Osteocyte (in vitro differentiated cells): ENCODE measurements around the gene PPT1. TPM values are rescaled to one million over a fixed set of nuclear protein-coding genes. Genes with fewer than 3 reads are reported as not detected.

Experiments
- DNase-seq: peaks from one replicate; pipeline ENCODE4 v3.0.0; 2021; ENCODE audit warnings: mixed read lengths; ENCODE audit not compliant: unreplicated experiment; ENCODE audit errors: extremely low spot score
- H3K27ac Mint-ChIP-seq: one replicate; pipeline ENCODE4 v1.8.0; 2021; ENCODE audit warnings: mild to moderate bottlenecking, mixed read lengths; ENCODE audit not compliant: unreplicated experiment
- H3K27me3 Mint-ChIP-seq: one replicate; pipeline ENCODE4 v1.8.0; 2021; ENCODE audit warnings: mixed read lengths; ENCODE audit not compliant: unreplicated experiment
- H3K36me3 Mint-ChIP-seq: one replicate; pipeline ENCODE4 v1.8.0; 2021; ENCODE audit warnings: mixed read lengths; ENCODE audit not compliant: unreplicated experiment
- H3K4me1 Mint-ChIP-seq: one replicate; pipeline ENCODE4 v1.8.0; 2021; ENCODE audit warnings: mixed read lengths; ENCODE audit not compliant: unreplicated experiment
- H3K4me3 Mint-ChIP-seq: one replicate; pipeline ENCODE4 v1.8.0; 2021; ENCODE audit warnings: mild to moderate bottlenecking, moderate library complexity, mixed read lengths; ENCODE audit not compliant: unreplicated experiment
- H3K9me3 Mint-ChIP-seq: one replicate; pipeline ENCODE4 v1.8.0; 2021; ENCODE audit warnings: mixed read lengths; ENCODE audit not compliant: unreplicated experiment
- total RNA-seq: library from RNA; stranded (reverse); gene quantifications from 2 replicates; pipeline ENCODE4 v1.2.1, GENCODE V29; 2021
- TF ChIP-seq, protein P1 (sequence below): fragments of 200-600 bp; sonication (generic); IDR thresholded peaks from 2 replicates; pipeline ENCODE4 v1.5.0; 2021; ENCODE audit warnings: antibody characterized with exemption, mild to moderate bottlenecking, moderate library complexity

The PPT1 gene
- total RNA-seq, 1 donor from 2014 or later = 62.6 TPM

DNA sequence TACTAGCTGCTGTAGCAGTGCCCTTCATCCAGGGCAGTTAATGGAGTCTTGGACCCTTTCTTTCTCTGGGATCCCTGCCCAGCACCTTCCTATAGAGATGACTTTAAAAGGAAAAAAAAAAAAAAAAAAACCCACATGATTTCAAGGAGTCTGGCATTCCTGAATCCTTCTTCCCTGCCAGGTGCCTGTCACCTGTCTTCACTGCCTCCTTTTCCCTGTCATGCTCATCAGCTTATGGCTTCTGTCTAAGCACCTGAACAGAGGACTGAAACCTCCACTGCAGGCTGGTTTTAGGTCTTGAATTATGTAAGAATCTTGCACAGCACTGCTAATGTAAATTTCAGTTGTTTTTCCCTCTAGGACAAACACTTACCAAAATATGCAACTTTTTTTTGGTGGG lies 24.9 kb downstream of the PPT1 start:
- peaks cover 11% of the 10 kb centered on the region for H3K4me1 Mint-ChIP-seq
- no peak overlapping the region for H3K4me3 Mint-ChIP-seq
- no peaks in the 10 kb centered on the region for H3K9me3 Mint-ChIP-seq
- peaks cover 51% of the 10 kb centered on the region for H3K36me3 Mint-ChIP-seq
- TF ChIP-seq, protein P1, sequence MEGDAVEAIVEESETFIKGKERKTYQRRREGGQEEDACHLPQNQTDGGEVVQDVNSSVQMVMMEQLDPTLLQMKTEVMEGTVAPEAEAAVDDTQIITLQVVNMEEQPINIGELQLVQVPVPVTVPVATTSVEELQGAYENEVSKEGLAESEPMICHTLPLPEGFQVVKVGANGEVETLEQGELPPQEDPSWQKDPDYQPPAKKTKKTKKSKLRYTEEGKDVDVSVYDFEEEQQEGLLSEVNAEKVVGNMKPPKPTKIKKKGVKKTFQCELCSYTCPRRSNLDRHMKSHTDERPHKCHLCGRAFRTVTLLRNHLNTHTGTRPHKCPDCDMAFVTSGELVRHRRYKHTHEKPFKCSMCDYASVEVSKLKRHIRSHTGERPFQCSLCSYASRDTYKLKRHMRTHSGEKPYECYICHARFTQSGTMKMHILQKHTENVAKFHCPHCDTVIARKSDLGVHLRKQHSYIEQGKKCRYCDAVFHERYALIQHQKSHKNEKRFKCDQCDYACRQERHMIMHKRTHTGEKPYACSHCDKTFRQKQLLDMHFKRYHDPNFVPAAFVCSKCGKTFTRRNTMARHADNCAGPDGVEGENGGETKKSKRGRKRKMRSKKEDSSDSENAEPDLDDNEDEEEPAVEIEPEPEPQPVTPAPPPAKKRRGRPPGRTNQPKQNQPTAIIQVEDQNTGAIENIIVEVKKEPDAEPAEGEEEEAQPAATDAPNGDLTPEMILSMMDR = no peak
- no peaks in the 10 kb centered on the region for H3K27me3 Mint-ChIP-seq
- no peak overlapping the region for H3K27ac Mint-ChIP-seq
- DNase-seq = no peak

DNA sequence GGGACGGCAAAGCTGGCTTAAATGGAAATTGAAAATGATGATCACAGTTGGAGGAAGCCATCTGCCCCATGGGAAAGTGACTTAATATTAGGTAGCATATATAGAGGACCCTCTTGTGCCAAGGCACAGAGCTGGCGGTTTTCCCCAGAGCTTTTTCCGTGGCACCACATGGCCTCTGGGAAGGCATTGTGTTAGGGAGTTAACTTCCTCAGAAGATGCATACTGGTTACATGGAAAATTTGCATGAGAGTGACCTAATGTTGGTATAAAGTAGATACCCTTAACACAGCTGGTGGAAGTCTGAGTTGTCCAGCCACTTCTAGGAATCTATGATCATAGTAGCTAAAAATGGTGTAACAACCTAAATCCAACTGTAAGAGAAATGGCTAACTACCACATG lies 29.2 kb downstream of the PPT1 start:
- Mint-ChIP-seq H3K4me1 (no peaks in the 10 kb centered on the region), H3K27me3 (no peaks in the 10 kb centered on the region), H3K4me3 (no peak overlapping the region), H3K36me3 (peaks cover 76% of the 10 kb centered on the region), H3K27ac (no peak overlapping the region), H3K9me3 (no peaks in the 10 kb centered on the region)
- DNase-seq = no peak
- TF ChIP-seq, protein P1 = no peak

DNA sequence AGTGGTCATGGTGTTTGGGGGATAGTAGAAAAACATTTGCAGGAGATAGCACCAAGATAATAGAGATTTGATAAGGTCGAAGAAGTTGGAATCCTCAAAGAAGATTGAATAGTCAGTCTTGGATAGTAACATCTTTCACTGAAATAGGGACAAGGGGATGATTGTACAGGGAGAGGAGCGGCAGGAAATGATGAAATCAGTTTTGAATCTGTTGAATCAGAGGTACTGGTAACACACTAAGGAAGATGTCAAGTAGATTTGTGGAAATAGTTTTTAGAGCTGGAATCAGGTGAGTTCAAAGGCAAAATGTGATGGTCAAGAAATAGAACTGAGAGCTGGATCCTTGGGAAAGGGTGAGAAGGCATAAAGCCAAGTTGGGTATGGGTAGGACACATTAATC lies 30.0 kb downstream of the PPT1 start:
- DNase-seq = no peak
- peaks cover 71% of the 10 kb centered on the region for H3K36me3 Mint-ChIP-seq
- TF ChIP-seq, protein P1 = no peak
- no peaks in the 10 kb centered on the region for H3K27me3 Mint-ChIP-seq
- H3K27ac Mint-ChIP-seq = peak overlapping the region; percentile 3
- no peak overlapping the region for H3K4me3 Mint-ChIP-seq
- H3K4me1 Mint-ChIP-seq = no peaks in the 10 kb centered on the region
- H3K9me3 Mint-ChIP-seq = no peaks in the 10 kb centered on the region

DNA sequence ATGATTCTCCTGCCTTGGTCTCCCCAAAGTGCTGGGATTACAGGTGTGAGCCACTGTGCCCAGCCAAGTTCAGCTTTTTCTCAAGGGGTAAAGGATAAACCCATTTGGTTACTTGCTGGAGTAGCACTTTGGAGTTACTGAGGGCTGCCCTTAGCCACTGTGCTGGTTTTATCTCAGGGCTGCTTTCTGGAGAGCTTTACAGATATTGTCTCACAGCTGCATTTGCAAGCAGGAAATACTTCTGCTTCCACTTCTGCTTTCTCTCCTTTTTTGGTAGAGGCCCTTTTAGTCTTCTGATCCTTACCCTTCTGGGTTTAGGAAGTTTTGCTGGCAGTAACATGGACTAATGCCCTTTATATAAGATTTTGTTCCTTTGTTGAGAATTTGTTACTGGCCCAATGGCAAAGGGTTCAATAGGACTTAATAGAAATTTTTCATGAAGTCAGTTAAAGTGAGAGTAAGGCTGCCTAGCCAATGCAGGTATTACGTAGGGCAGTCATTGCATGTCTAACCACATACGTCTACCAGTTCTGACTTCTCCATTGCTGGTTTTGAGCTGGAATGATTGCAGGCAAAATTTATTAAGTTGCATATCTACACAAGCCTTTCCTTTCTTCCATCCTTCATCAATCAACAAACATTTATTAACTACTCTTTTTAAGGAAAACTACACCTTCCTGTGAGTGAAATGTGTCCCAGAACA lies 32.1 kb downstream of the PPT1 start:
- Mint-ChIP-seq H3K9me3 (no peaks in the 10 kb centered on the region), H3K27me3 (no peaks in the 10 kb centered on the region), H3K4me1 (no peaks in the 10 kb centered on the region), H3K36me3 (peaks cover 68% of the 10 kb centered on the region), H3K27ac (no peak overlapping the region), H3K4me3 (no peak overlapping the region)
- DNase-seq = no peak
- TF ChIP-seq, protein P1 = no peak

DNA sequence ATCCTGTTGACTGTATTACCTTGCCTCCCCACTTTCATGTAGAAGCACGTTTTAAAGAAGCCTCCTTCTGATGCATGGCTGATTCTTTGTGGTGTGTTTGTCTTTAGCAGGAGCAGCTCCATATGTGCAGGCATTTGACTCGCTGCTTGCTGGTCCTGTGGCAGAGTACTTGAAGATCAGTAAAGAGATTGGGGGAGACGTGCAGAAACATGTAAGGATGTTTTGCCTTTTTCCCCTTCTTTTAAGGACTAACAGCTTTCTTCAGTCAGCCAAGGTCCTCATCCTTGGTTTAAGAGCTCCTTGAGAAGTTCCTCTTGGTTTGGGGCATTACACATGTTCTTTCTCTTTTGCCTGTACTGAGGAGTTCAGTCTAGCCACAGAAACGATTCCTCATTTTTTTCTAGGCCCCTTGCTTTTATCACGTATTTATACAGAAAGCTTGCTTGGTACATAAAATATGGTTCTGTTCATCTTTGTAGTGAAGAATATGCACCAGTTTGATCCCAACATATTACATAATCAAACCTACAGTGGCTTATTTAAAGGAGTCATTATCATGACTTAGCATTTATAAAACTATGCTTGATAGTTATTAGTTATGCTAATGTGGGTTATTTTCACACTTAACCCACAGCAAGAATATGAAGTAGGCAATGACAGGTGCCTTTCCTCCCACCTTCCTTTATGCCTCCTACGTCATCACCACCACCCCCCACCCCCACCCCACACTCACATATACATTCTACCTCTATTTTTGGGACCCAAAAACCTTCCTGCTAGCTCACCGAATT lies 36.9 kb downstream of the PPT1 start:
- DNase-seq = no peak
- Mint-ChIP-seq H3K27me3 (no peaks in the 10 kb centered on the region), H3K4me3 (no peak overlapping the region), H3K9me3 (no peaks in the 10 kb centered on the region), H3K27ac (no peak overlapping the region), H3K4me1 (peaks cover 15% of the 10 kb centered on the region), H3K36me3 (peaks cover 49% of the 10 kb centered on the region)
- TF ChIP-seq, protein P1 = no peak
